GM12878 (cell line): ENCODE measurements around the gene GNAT1. TPM values are rescaled to one million over a fixed set of nuclear protein-coding genes. Genes with fewer than 3 reads are reported as not detected.

Experiments used
- ATAC-seq: fragments of 200-7000 bp; cut with Tn5 transposase; 3 replicates; pipeline ENCODE4 v1.9.1; 2020; ENCODE audit warnings: mild to moderate bottlenecking, moderate library complexity
- BruUV-seq: library from RNA; stranded (reverse); fragments of 400-500 nt; replicated peaks from 2 replicates; lab custom pipeline; 2021; lab: Mats Ljungman, UMichigan
- CTCF ChIA-PET: fragments of 300-600 bp; sonication (Branson Sonifier 250); formaldehyde crosslinking; extraction: SDS; loops from one replicate; lab custom pipeline; 2021; ENCODE audit warnings: inconsistent platforms; lab: Yijun Ruan, JAX
- POLR2A ChIA-PET: fragments of 350-600 bp; formaldehyde crosslinking; extraction: SDS; loops from one replicate; lab custom pipeline; 2021; ENCODE audit warnings: inconsistent platforms; lab: Charles Lee
- RAD21 ChIA-PET: fragments of 300-600 bp; sonication (Branson Sonifier 250); formaldehyde crosslinking; loops from one replicate; lab custom pipeline; 2023; ENCODE audit warnings: antibody characterized with exemption; ENCODE audit not compliant: unreplicated experiment; lab: Charles Lee
- SMC1A ChIA-PET: fragments of 300-600 bp; sonication (Branson Sonifier 250); formaldehyde crosslinking; loops from one replicate; lab custom pipeline; 2023; ENCODE audit not compliant: unreplicated experiment, uncharacterized antibody; lab: Charles Lee
- DNase-seq: peaks from one replicate; pipeline ENCODE4 v3.0.0-alpha.2; 2011; ENCODE audit warnings: low read depth, low spot score
- FAIRE-seq: peaks from 3 replicates; lab custom pipeline; 2011; peaks lifted over from hg19 to GRCh38; lab: Jason Lieb, UNC
- H2AFZ ChIP-seq: 2 replicates; pipeline ENCODE4 v1.6.0; 2011; ENCODE audit warnings: low read depth, low read length, control low read depth; ENCODE audit not compliant: control insufficient read depth
- H3K27ac ChIP-seq: 2 replicates; pipeline ENCODE4 v1.5.1; 2011; ENCODE audit warnings: control low read depth; ENCODE audit not compliant: control insufficient read depth, insufficient read depth
- H3K27me3 ChIP-seq, 2 experiments: replicated peaks in 1 of 2; 2 replicates each; pipeline versions ENCODE4 v1.6.0 to v1.6.1; 2011; ENCODE audit warnings: low read length in 1 of 2; ENCODE audit not compliant: control insufficient read depth in 2 of 2, insufficient read depth in 2 of 2
- H3K36me3 ChIP-seq, 2 experiments: 2 replicates each; pipeline ENCODE4 v1.5.1; 2011; ENCODE audit warnings: low read length in 1 of 2; ENCODE audit not compliant: control insufficient read depth in 2 of 2, insufficient read depth in 2 of 2
- H3K4me1 ChIP-seq: 2 replicates; pipeline ENCODE4 v1.6.1; 2011; ENCODE audit warnings: mild to moderate bottlenecking, low read length, moderate library complexity, mixed read lengths; ENCODE audit not compliant: control insufficient read depth, insufficient read depth
- H3K4me2 ChIP-seq: 2 replicates; pipeline ENCODE4 v1.6.0; 2011; ENCODE audit warnings: control low read depth; ENCODE audit not compliant: control insufficient read depth, insufficient read depth
- H3K4me3 ChIP-seq: fragments of 200-600 bp; sonication (generic); 2 replicates; pipeline ENCODE4 v1.5.1; 2016
- H3K79me2 ChIP-seq: 2 replicates; pipeline ENCODE4 v1.6.0; 2011; ENCODE audit warnings: low read length; ENCODE audit not compliant: control insufficient read depth, insufficient read depth
- H3K9ac ChIP-seq: 2 replicates; pipeline ENCODE4 v1.8.0; 2011; ENCODE audit warnings: low read length, control low read depth, mixed read lengths; ENCODE audit not compliant: control insufficient read depth, insufficient read depth
- H3K9me3 ChIP-seq: replicated peaks from 3 replicates; pipeline ENCODE4 v1.5.1; 2011; ENCODE audit warnings: mild to moderate bottlenecking, low read length; ENCODE audit not compliant: control insufficient read depth, insufficient read depth
- H4K20me1 ChIP-seq: 2 replicates; pipeline ENCODE4 v1.6.0; 2011; ENCODE audit not compliant: control insufficient read depth, insufficient read depth
- ATF7 ChIP-seq: fragments of 450-650 bp; IDR thresholded peaks from 2 replicates; pipeline ENCODE4 v1.6.1; 2016; ENCODE audit warnings: low read depth, mild to moderate bottlenecking
- CHD2 ChIP-seq: IDR thresholded peaks from 2 replicates; pipeline ENCODE4 v1.6.1; 2011; ENCODE audit warnings: low read depth, low read length, improper control_type of control experiment, borderline replicate concordance
- HDAC2 ChIP-seq: fragments of 200-600 bp; sonication (generic); IDR thresholded peaks from 2 replicates; pipeline ENCODE4 v1.6.1; 2017
- IKZF2 ChIP-seq, 2 experiments: fragments of 450-650 bp; IDR thresholded peaks; 2 replicates each; pipeline ENCODE4 v1.6.1; 2017; ENCODE audit warnings: mild to moderate bottlenecking in 2 of 2, moderate library complexity in 2 of 2
- KLF5 ChIP-seq: fragments of 450-650 bp; IDR thresholded peaks from 2 replicates; pipeline ENCODE4 v1.6.1; 2014; ENCODE audit warnings: mild to moderate bottlenecking; ENCODE audit not compliant: partially characterized antibody
- NRF1 ChIP-seq: conservative IDR thresholded peaks from 2 replicates; pipeline ENCODE4 v1.6.1; 2011; ENCODE audit warnings: mild to moderate bottlenecking, low read depth, low read length, improper control_type of control experiment
- PAX5 ChIP-seq: IDR thresholded peaks from 2 replicates; pipeline ENCODE4 v1.6.1; 2011; ENCODE audit warnings: low read depth, low read length, borderline replicate concordance
- PAX8 ChIP-seq: fragments of 450-650 bp; IDR thresholded peaks from 2 replicates; pipeline ENCODE4 v1.6.1; 2017; ENCODE audit warnings: mild to moderate bottlenecking, moderate library complexity
- POLR2A ChIP-seq: IDR thresholded peaks from 2 replicates; pipeline ENCODE4 v1.6.1; 2011; ENCODE audit warnings: low read depth, mild to moderate bottlenecking, low read length
- POU2F2 ChIP-seq: IDR thresholded peaks from 3 replicates; pipeline ENCODE4 v1.6.1; 2011; ENCODE audit warnings: low read depth, mild to moderate bottlenecking, low read length, borderline replicate concordance
- RELA ChIP-seq: fragments of 450-650 bp; IDR thresholded peaks from 2 replicates; pipeline ENCODE4 v1.8.0; 2014; ENCODE audit warnings: borderline replicate concordance; ENCODE audit not compliant: partially characterized antibody
- SMARCA5 ChIP-seq: fragments of 450-650 bp; IDR thresholded peaks from 2 replicates; pipeline ENCODE4 v1.6.1; 2017; ENCODE audit warnings: mild to moderate bottlenecking
- SREBF1 ChIP-seq: IDR thresholded peaks from 2 replicates; pipeline ENCODE4 v1.6.1; 2012; ENCODE audit warnings: mild to moderate bottlenecking, low read length
- STAT3 ChIP-seq: IDR thresholded peaks from 2 replicates; pipeline ENCODE4 v1.6.1; 2011; ENCODE audit warnings: low read depth, low read length, improper control_type of control experiment
- TBL1XR1 ChIP-seq: IDR thresholded peaks from 2 replicates; pipeline ENCODE4 v1.6.1; 2012; ENCODE audit warnings: low read depth, low read length, improper control_type of control experiment
- ZNF24 ChIP-seq: fragments of 450-650 bp; IDR thresholded peaks from 2 replicates; pipeline ENCODE4 v1.6.1; 2017; ENCODE audit warnings: antibody characterized with exemption, mild to moderate bottlenecking
- ZSCAN29 ChIP-seq: fragments of 450-650 bp; IDR thresholded peaks from 2 replicates; pipeline ENCODE4 v1.6.1; 2017; ENCODE audit warnings: mild to moderate bottlenecking, moderate library complexity
- WGBS: methylation state at CpG from one replicate; pipeline ENCODE4 v1.1.6; 2016; ENCODE audit warnings: low lambda C conversion rate; ENCODE audit not compliant: insufficient replicate concordance, insufficient coverage; ENCODE audit errors: missing lambda C conversion rate; 5-methylcytosine and 5-hydroxymethylcytosine counted together
- in situ Hi-C: fragments of 300-500 bp; cut with MboI; formaldehyde crosslinking; loops from 9 replicates; pipeline ENCODE4 v1.14.3; 2018; ENCODE audit warnings: mixed read lengths
- intact Hi-C: fragments of 100-400 bp; cut with micrococcal nuclease; formaldehyde crosslinking; loops from one replicate; pipeline ENCODE4 v1.14.2; 2022; ENCODE audit not compliant: unreplicated experiment
- polyA plus RNA-seq, 11 experiments: library from polyadenylated mRNA; depleted of rRNA in 4 of 11; unstranded in 6 of 11; stranded (reverse) in 5 of 11; fragments of >200 nt; fragmentation: Nextera tagmentation in 4 of 11; fragmentation: Illumina TruSeq in 1 of 11; extraction: Ambion mirVana in 4 of 11; extraction: Trizol in 1 of 11; gene quantifications; 1 replicate in 1 of 11; 2 replicates in 10 of 11; pipeline versions ENCODE4 v1.2.1 to v1.2.3, GENCODE V29; 2011 to 2016; ENCODE audit warnings: inconsistent platforms in 2 of 11, missing spikeins in 2 of 11, low read depth in 1 of 11
- total RNA-seq, 4 experiments: library from RNA; depleted of rRNA in 3 of 4; stranded (reverse); fragments of >200 nt in 3 of 4; fragmentation: Illumina TruSeq in 1 of 4; extraction: Trizol in 1 of 4; gene quantifications; 2 replicates each; pipeline versions ENCODE4 v1.2.1 to v1.2.3, GENCODE V29; 2013 to 2021
- TF ChIP-seq, protein P1 (sequence below): fragments of 450-650 bp; IDR thresholded peaks from 2 replicates; pipeline ENCODE4 v1.6.1; 2016; ENCODE audit warnings: mild to moderate bottlenecking
- TF ChIP-seq, protein P2 (sequence below): fragments of 450-650 bp; IDR thresholded peaks from 2 replicates; pipeline ENCODE4 v1.6.1; 2016; ENCODE audit warnings: mild to moderate bottlenecking
- TF ChIP-seq, protein P3 (sequence below), 3 experiments: IDR thresholded peaks in 2 of 3; conservative IDR thresholded peaks in 1 of 3; 2 replicates each; pipeline ENCODE4 v1.5.1; 2011; ENCODE audit warnings: low read depth in 3 of 3, low read length in 3 of 3, mild to moderate bottlenecking in 3 of 3, control low read depth in 2 of 3, moderate library complexity in 2 of 3, inconsistent platforms in 1 of 3, mixed read lengths in 1 of 3; ENCODE audit not compliant: control insufficient read depth in 2 of 3, insufficient read depth in 1 of 3; ENCODE audit errors: extremely low read depth in 1 of 3

GNAT1 gene
- total and polyA plus RNA-seq, 10 of the 15 experiments (the other 5 are each of a cell fraction or from before 2014, with no cell fraction given), result not detected

DNA sequence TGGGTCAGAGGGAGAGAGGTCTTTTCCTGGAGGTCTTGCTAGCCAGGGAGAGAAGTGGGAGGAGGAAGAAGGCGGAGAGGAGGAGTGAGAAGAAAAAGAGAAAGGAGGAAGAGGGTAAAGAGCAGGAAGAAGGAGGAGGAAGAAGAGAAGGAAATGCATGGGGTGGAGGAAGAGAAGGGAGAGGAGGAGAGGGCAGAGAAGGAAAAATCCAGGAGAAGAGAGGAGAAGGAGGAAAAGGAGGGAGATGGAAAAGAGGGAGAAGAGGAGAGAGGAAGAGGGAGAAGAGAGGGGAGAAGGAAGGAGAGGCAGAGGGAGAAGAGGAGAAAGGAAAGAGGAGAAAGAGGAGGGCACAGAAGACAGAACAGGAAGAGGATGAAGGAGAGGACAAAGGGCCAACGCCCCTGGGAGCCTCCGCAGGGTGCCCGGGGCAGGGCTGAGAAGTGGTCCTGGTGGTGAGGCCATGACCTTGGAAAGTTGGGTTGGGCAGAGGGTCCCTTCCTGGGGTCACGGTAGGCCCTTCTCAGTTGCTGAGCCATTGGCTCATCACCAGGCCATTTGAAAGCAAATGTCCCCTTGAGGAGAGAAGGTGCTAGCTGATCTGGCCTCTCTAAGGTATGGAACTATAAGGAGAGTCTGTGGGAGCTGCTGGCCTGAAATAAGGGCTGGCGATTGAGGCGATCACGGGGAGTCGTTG, 37.5 kb upstream of the GNAT1 start:
- ChIA-PET CTCF (interaction anchor here (0.7 kb wide), 1 partner anchor 81 kb away, joined by 5 read pairs; no protein-coding TSS in a partner anchor), POLR2A (no interaction called here), RAD21 (no interaction called here), SMC1A (no interaction called here)
- Histone ChIP-seq H3K4me1 (no peaks in the 10 kb centered on the region; the same call in 1 of the 2 replicates), H2AFZ (no peak overlapping the region), H3K4me2 (peak overlapping the region; percentile 95), H3K36me3 (no peaks in the 10 kb centered on the region), H3K27ac (no peak overlapping the region), H4K20me1 (no peaks in the 10 kb centered on the region), H3K9ac (no peak overlapping the region), H3K79me2 (no peaks in the 10 kb centered on the region), H3K27me3 (peaks cover 10 to 14% of the 10 kb centered on the region in 2 experiments), H3K9me3 (no peaks in the 10 kb centered on the region), H3K4me3 (no peak overlapping the region)
- no peak for FAIRE-seq
- TF ChIP-seq IKZF2 (IDR thresholded peaks at IDR 0.05) (no peak), POU2F2 (no peak), TBL1XR1 (no peak), ZSCAN29 (no peak), RELA (no peak), POLR2A (no peak), ATF7 (no peak), PAX5 (no peak), HDAC2 (no peak), PAX8 (no peak), CHD2 (no peak), STAT3 (no peak), KLF5 (no peak), ZNF24 (no peak), SREBF1 (no peak), SMARCA5 (no peak), NRF1 (no peak)
- TF ChIP-seq, protein P1, sequence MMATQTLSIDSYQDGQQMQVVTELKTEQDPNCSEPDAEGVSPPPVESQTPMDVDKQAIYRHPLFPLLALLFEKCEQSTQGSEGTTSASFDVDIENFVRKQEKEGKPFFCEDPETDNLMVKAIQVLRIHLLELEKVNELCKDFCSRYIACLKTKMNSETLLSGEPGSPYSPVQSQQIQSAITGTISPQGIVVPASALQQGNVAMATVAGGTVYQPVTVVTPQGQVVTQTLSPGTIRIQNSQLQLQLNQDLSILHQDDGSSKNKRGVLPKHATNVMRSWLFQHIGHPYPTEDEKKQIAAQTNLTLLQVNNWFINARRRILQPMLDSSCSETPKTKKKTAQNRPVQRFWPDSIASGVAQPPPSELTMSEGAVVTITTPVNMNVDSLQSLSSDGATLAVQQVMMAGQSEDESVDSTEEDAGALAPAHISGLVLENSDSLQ, result no peak
- TF ChIP-seq, protein P2, sequence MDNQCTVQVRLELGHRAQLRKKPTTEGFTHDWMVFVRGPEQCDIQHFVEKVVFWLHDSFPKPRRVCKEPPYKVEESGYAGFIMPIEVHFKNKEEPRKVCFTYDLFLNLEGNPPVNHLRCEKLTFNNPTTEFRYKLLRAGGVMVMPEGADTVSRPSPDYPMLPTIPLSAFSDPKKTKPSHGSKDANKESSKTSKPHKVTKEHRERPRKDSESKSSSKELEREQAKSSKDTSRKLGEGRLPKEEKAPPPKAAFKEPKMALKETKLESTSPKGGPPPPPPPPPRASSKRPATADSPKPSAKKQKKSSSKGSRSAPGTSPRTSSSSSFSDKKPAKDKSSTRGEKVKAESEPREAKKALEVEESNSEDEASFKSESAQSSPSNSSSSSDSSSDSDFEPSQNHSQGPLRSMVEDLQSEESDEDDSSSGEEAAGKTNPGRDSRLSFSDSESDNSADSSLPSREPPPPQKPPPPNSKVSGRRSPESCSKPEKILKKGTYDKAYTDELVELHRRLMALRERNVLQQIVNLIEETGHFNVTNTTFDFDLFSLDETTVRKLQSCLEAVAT, result no peak
- TF ChIP-seq, protein P3, sequence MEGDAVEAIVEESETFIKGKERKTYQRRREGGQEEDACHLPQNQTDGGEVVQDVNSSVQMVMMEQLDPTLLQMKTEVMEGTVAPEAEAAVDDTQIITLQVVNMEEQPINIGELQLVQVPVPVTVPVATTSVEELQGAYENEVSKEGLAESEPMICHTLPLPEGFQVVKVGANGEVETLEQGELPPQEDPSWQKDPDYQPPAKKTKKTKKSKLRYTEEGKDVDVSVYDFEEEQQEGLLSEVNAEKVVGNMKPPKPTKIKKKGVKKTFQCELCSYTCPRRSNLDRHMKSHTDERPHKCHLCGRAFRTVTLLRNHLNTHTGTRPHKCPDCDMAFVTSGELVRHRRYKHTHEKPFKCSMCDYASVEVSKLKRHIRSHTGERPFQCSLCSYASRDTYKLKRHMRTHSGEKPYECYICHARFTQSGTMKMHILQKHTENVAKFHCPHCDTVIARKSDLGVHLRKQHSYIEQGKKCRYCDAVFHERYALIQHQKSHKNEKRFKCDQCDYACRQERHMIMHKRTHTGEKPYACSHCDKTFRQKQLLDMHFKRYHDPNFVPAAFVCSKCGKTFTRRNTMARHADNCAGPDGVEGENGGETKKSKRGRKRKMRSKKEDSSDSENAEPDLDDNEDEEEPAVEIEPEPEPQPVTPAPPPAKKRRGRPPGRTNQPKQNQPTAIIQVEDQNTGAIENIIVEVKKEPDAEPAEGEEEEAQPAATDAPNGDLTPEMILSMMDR (IDR thresholded peaks at IDR 0.05 in 2 of 3, conservative IDR thresholded peaks at IDR 0.05 in 1 of 3; ENCODE audit: control insufficient read depth in 2 of 3, extremely low read depth in 1 of 3, insufficient read depth in 1 of 3, low read depth in 3 of 3, low read length in 3 of 3), result no peak
- in situ Hi-C loops (no loop called here), intact Hi-C loops (no loop called here)
- no TSS peak for BruUV-seq
- no peak for ATAC-seq
- WGBS, result 41% methylated on average over 9 of the region's 9 CpGs
- no peak for DNase-seq
